ENCODE results near the gene TBC1D9.

The TBC1D9 gene

DNA sequence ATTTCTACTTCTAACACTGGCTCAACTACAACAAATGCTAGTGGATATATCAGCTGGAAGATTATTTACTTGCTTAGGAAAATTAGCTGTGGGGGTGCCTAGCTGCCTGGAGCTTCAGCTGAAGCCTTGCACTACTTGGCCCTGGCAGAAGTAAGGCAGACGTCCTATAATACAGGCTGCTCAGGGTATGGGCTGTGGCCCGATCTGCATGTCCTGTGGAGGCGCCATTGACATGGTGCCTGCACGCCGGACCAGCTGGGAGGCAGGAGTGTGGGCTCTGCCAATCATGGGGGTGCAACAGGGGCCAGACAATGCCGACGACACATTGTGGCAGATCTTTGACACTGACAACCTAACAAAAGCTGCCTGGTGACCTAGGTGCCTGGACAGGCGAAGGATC is 155.8 kb downstream of the TBC1D9 start:
- DNase-seq (ENCODE audit: low read depth), result no peak
- TF ChIP-seq, protein P1, sequence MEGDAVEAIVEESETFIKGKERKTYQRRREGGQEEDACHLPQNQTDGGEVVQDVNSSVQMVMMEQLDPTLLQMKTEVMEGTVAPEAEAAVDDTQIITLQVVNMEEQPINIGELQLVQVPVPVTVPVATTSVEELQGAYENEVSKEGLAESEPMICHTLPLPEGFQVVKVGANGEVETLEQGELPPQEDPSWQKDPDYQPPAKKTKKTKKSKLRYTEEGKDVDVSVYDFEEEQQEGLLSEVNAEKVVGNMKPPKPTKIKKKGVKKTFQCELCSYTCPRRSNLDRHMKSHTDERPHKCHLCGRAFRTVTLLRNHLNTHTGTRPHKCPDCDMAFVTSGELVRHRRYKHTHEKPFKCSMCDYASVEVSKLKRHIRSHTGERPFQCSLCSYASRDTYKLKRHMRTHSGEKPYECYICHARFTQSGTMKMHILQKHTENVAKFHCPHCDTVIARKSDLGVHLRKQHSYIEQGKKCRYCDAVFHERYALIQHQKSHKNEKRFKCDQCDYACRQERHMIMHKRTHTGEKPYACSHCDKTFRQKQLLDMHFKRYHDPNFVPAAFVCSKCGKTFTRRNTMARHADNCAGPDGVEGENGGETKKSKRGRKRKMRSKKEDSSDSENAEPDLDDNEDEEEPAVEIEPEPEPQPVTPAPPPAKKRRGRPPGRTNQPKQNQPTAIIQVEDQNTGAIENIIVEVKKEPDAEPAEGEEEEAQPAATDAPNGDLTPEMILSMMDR (IDR thresholded peaks at IDR 0.05; ENCODE audit: control insufficient read depth, insufficient read depth, low read depth, low read length, missing control alignments), result no peak
- no peak overlapping the region for H3K4me3 ChIP-seq (ENCODE audit: control insufficient read depth, low read depth, low read length)

DNA sequence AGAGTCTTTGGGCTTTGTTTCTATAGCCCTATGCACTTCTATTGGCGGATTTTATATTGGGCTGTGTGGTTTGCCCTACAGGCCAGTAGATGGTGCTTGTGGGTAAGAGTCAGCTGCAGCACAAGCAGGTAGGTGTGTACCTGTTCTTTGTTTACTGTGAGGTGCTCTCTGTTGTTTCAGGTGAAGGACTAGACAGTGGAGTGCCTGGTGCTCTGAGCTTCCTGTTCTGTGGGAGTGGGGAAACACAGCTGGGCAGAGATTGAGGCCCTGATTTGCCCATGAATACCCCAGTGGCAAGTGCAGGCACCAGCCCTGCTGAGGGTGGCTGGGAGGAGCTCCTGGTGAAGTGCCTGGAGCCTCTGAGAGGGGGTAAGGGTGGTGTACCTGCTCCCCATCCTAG is 161.1 kb downstream of the TBC1D9 start:
- DNase-seq (ENCODE audit: low read depth), result no peak
- TF ChIP-seq, protein P1 (IDR thresholded peaks at IDR 0.05; ENCODE audit: control insufficient read depth, insufficient read depth, low read depth, low read length, missing control alignments), result peak; percentile 59
- no peak overlapping the region for H3K4me3 ChIP-seq (ENCODE audit: control insufficient read depth, low read depth, low read length)

DNA sequence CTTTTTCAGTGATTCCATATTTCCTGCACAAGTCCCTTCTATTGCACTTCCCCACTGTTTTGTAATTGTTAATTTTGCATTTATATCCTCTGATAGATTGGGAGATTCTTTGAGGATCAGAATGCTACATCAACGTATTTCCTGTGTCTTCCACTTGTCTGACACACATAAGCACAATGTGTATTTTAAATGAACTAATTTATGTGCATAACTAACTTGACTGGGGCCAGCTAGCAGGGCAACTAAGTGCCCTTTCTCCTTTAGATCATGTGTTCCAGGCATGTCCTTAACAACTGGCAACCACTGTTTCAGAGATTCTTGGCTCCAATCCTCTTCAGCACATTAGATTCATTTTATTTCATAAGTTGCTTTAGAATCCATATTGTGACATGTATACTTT is 171.7 kb downstream of the TBC1D9 start:
- H3K4me3 ChIP-seq (ENCODE audit: control insufficient read depth, low read depth, low read length), result no peak overlapping the region
- DNase-seq (ENCODE audit: low read depth), result no peak
- TF ChIP-seq, protein P1 (IDR thresholded peaks at IDR 0.05; ENCODE audit: control insufficient read depth, insufficient read depth, low read depth, low read length, missing control alignments), result no peak

DNA sequence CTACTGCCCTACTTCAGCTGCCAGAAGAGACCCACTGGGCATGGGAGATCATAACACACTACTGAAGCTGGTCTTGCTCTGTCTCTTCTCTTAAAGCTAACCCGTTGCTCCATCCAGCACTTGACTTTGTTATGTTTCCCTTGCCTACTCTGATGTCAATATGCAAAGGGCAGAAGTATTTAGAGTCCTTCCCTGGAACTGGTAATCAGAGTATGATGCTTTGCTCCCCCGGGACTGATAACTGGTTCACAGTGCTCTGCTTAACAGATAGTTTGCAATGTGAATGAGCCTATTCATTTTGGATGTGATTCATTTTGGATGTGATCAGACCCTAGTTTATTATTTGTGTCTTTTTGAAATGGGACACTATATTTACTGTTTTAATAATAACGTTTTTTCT is 175.1 kb downstream of the TBC1D9 start:
- TF ChIP-seq, protein P1 (IDR thresholded peaks at IDR 0.05; ENCODE audit: control insufficient read depth, insufficient read depth, low read depth, low read length, missing control alignments), result no peak
- no peak overlapping the region for H3K4me3 ChIP-seq (ENCODE audit: control insufficient read depth, low read depth, low read length)
- DNase-seq (ENCODE audit: low read depth), result no peak

DNA sequence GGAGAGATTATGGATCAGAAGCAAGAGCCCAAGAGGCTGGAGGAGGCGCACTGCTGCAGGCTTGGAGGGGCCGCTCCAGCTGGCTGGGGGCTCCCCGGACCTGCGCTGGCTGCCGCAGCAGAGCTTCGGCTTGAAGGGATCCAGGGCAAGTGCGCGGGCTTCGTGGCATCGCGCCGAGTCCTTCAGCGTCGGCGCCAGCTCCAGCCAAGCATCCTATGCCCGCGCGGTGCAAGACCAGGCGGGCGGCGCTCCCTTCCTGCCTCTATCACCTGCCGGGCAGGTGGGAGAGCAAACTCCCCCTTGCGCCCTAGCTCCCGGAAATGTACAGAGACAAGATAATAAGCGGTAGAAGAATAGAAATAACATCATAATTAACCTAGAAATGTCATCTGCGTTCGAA is 176.9 kb downstream of the TBC1D9 start:
- DNase-seq (ENCODE audit: low read depth), result no peak

DNA sequence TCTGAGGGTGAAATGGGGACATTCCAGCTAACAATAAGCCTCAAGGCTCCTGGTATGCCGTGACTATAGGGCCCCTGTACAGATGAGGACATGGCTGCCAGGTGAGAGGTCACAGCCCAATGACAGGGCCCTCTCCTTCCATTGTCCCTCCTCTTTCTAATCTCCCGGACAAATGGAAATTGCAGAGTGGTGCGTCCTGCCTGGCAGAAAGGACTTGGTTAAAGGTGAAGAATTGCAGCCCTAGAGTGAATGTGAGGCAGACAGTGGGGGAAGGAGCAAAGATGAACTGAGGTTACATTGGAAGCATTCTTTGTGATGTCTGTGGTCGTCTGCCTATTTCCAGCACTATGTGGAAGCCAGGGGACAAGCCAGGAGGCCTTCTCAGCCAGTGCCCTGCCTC is 180.7 kb downstream of the TBC1D9 start:
- H3K4me3 ChIP-seq (ENCODE audit: control insufficient read depth, low read depth, low read length), result no peak overlapping the region
- TF ChIP-seq, protein P1 (IDR thresholded peaks at IDR 0.05; ENCODE audit: control insufficient read depth, insufficient read depth, low read depth, low read length, missing control alignments), result no peak
- DNase-seq (ENCODE audit: low read depth), result no peak

More for the DNA sequence above, 176.9 kb downstream of the TBC1D9 start:
- no peak overlapping the region for H3K4me3 ChIP-seq (ENCODE audit: control insufficient read depth, low read depth, low read length)
- TF ChIP-seq, protein P1 (IDR thresholded peaks at IDR 0.05; ENCODE audit: control insufficient read depth, insufficient read depth, low read depth, low read length, missing control alignments), result no peak

DNA sequence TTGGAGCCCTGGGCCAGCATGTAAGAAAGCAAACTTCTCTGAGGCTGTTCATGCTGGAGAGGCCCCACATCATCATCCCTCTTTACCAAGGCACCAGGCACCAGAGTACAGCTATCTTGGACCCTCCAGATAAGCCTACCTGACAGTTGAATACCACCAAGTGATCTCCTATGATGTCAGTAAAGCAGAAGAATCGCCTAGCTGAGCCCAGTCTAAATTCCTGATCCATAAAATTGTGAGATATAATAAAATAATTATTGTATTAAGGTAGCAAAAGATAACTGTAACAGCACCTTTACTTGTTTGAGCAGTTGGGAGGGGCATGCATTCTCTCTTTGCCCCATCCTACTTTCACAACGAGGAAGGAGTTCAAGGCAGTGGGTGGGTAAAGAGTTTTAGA is 184.6 kb downstream of the TBC1D9 start:
- TF ChIP-seq, protein P1 (IDR thresholded peaks at IDR 0.05; ENCODE audit: control insufficient read depth, insufficient read depth, low read depth, low read length, missing control alignments), result no peak
- no peak overlapping the region for H3K4me3 ChIP-seq (ENCODE audit: control insufficient read depth, low read depth, low read length)
- no peak for DNase-seq (ENCODE audit: low read depth)

Measured in AG09309 (cell line).